IPS DF 6.9 (cell line): ENCODE data around the gene SASH1.

Experiments
- DNase-seq: peaks from one replicate; pipeline ENCODE4 v3.0.0-alpha.2; 2013; ENCODE audit warnings: low read depth, low spot score
- H3K27ac ChIP-seq: one replicate; pipeline ENCODE4 v1.5.1; 2013; ENCODE audit warnings: low read length, control low read depth
- H3K27me3 ChIP-seq: 2 replicates; pipeline ENCODE4 v1.6.1; 2013; ENCODE audit warnings: mild to moderate bottlenecking, low read length; ENCODE audit not compliant: control insufficient read depth, insufficient read depth
- H3K36me3 ChIP-seq: 2 replicates; pipeline ENCODE4 v1.6.1; 2013; ENCODE audit warnings: low read length; ENCODE audit not compliant: control insufficient read depth, insufficient read depth
- H3K4me1 ChIP-seq: 2 replicates; pipeline ENCODE4 v1.6.1; 2013; ENCODE audit warnings: low read length; ENCODE audit not compliant: control insufficient read depth, insufficient read depth
- H3K4me3 ChIP-seq: 2 replicates; pipeline ENCODE4 v1.5.1; 2013; ENCODE audit warnings: mild to moderate bottlenecking, low read length
- H3K9me3 ChIP-seq: 2 replicates; pipeline ENCODE4 v1.6.1; 2013; ENCODE audit warnings: low read length, inconsistent platforms; ENCODE audit not compliant: control insufficient read depth, insufficient read depth
- WGBS: extraction: QIAGEN DNeasy Blood & Tissue Kit; methylation state at CpG from one replicate; pipeline ENCODE4 v1.1.7; 2013; ENCODE audit warnings: mixed read lengths, missing lambda C conversion rate; ENCODE audit not compliant: insufficient read length, insufficient coverage; 5-methylcytosine and 5-hydroxymethylcytosine counted together

SASH1 gene

GRCh38 chr6:148525453-148525852 lies 182.8 kb downstream of the SASH1 start:
- no CpG with 5 or more reads among the region's 4 CpGs for WGBS
- Histone ChIP-seq H3K36me3 (peaks cover under 1% of the 10 kb centered on the region; the same call in 1 of the 2 replicates), H3K27ac (no peak overlapping the region), H3K27me3 (no peaks in the 10 kb centered on the region), H3K9me3 (no peaks in the 10 kb centered on the region), H3K4me3 (no peak overlapping the region), H3K4me1 (no peaks in the 10 kb centered on the region)
- DNase-seq, result no peak

DNA sequence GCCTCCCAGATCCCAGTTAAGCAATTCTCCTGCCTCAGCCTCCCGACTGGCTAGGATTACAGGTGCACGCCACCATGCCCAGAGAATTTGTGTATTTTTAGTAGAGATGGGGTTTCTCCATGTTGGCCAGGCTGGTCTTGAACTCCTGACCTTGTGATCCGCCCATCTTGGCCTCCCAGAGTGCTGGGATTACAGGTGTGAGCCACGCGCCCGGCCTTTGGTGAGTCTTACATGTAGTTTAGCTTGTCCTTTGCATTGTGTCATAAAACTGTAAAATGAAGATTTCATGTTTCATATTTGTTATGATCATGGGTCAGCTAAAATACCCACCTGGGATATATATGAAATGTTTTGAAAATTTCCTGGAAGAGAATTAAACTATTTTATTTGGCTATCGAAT lies 183.5 kb downstream of the SASH1 start:
- H3K4me1 ChIP-seq, result no peaks in the 10 kb centered on the region
- WGBS, result no CpG with 5 or more reads among the region's 7 CpGs

GRCh38 chr6:148528292-148528691 lies 185.7 kb downstream of the SASH1 start:
- no peak overlapping the region for H3K27ac ChIP-seq
- H3K4me3 ChIP-seq, result no peak overlapping the region
- H3K9me3 ChIP-seq, result no peaks in the 10 kb centered on the region
- no CpG with 5 or more reads among the region's 5 CpGs for WGBS
- no peaks in the 10 kb centered on the region for H3K4me1 ChIP-seq
- peaks cover 2% of the 10 kb centered on the region; the same call in 1 of the 2 replicates for H3K36me3 ChIP-seq
- no peak for DNase-seq
- H3K27me3 ChIP-seq, result no peaks in the 10 kb centered on the region

More for the DNA sequence above, 183.5 kb downstream of the SASH1 start:
- Histone ChIP-seq H3K9me3 (no peaks in the 10 kb centered on the region), H3K36me3 (no peaks in the 10 kb centered on the region; the same call in 1 of the 2 replicates), H3K27ac (no peak overlapping the region), H3K27me3 (no peaks in the 10 kb centered on the region), H3K4me3 (no peak overlapping the region)
- no peak for DNase-seq

DNA sequence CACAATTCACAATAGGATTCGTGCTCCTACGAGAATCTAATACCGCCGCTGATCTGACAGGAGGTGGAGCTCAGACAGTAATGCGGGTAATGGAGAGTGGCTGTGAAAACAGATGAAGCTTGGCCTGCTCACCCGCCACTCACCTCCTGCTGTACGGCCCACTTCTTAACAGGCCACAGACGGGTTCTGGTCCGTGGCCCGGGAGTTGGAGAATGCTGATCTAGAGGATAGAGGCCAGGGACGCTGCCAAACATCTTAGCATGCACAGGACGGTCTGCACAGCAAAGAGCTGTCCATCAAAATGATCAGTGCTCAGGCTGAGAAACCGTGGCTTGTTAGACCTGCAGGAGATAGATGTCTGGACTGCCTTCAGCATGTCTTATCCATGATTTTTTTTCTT lies 186.4 kb downstream of the SASH1 start:
- WGBS, result no CpG with 5 or more reads among the region's 13 CpGs
- DNase-seq, result no peak
- Histone ChIP-seq H3K36me3 (peaks cover 2% of the 10 kb centered on the region; the same call in 1 of the 2 replicates), H3K27ac (no peak overlapping the region), H3K27me3 (no peaks in the 10 kb centered on the region), H3K4me3 (no peak overlapping the region), H3K4me1 (no peaks in the 10 kb centered on the region), H3K9me3 (no peaks in the 10 kb centered on the region)

DNA sequence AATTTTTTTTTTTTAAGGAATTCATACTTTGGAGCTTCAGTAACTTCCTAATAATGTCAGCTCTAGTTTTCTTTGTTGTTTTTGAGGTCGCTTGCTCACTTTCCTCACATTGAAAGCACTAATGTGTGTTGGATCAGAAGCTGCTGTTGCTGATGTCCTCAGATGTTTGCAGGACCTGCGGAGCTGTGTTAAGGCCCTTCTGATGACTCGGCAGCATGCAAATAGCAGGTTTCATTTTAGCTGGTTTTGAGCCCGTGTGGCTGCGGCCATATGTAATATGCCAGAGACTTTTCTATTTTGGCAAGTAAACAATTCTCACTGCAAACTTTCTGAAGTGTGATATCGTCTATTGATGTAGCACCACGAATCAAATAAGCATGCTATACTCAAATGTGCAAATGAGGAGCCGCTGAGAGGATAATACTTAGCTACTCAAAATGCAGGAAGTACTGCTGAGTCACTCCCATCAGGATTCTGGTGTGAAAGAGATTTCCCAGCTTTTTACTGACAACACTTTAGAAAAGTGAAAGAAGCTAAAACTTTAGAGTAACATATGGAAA lies 187.8 kb downstream of the SASH1 start:
- no peaks in the 10 kb centered on the region for H3K27me3 ChIP-seq
- H3K4me3 ChIP-seq, result no peak overlapping the region
- WGBS, result no CpG with 5 or more reads among the region's 8 CpGs
- no peaks in the 10 kb centered on the region for H3K9me3 ChIP-seq
- peaks cover 8% of the 10 kb centered on the region; the same call in 1 of the 2 replicates for H3K36me3 ChIP-seq
- H3K4me1 ChIP-seq, result no peaks in the 10 kb centered on the region
- DNase-seq, result no peak
- no peak overlapping the region for H3K27ac ChIP-seq

DNA sequence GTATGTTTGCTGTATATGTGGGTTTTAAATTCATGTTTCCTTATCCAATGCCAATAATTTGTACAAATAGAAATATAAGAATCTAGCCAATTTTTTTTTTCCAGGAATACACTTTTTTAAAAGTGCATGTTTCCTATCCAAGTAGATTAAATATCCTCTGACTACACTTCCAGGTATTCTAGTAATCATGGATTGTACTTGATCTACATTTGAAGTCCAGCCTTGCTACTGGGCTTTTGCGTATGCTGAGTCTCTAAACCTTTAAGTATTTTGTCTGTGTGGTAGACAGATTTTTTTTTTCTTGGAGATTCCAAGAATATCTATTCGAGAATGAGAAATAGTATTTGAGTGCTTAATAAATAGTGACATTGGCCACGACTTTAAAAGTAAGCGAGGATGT lies 188.3 kb downstream of the SASH1 start:
- Histone ChIP-seq H3K4me1 (no peaks in the 10 kb centered on the region), H3K9me3 (no peaks in the 10 kb centered on the region), H3K36me3 (peaks cover 8% of the 10 kb centered on the region; the same call in 1 of the 2 replicates), H3K4me3 (no peak overlapping the region), H3K27me3 (no peaks in the 10 kb centered on the region), H3K27ac (no peak overlapping the region)
- no peak for DNase-seq
- WGBS, result 100% methylated on average over 3 of the region's 4 CpGs

DNA sequence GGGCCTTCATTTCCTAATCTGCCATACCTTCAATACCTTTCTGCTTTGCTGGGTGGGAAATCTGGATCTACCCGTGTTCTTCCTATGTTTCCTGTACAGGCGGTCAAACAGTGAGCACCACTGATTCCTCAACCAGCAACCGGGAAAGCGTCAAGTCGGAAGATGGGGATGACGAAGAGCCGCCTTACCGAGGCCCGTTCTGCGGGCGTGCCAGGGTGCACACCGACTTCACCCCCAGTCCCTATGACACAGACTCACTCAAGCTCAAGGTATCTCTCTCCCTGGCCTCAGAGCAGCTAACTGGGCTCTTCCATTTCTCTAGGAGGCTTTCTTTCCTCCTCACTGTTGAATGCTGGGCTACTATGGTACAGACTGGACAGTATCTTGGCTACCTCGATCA lies 190.1 kb downstream of the SASH1 start:
- Histone ChIP-seq H3K36me3 (peaks cover 8% of the 10 kb centered on the region; the same call in 1 of the 2 replicates), H3K27me3 (no peaks in the 10 kb centered on the region), H3K4me1 (no peaks in the 10 kb centered on the region), H3K4me3 (no peak overlapping the region), H3K9me3 (no peaks in the 10 kb centered on the region), H3K27ac (no peak overlapping the region)
- no CpG with 5 or more reads among the region's 13 CpGs for WGBS
- DNase-seq, result no peak

DNA sequence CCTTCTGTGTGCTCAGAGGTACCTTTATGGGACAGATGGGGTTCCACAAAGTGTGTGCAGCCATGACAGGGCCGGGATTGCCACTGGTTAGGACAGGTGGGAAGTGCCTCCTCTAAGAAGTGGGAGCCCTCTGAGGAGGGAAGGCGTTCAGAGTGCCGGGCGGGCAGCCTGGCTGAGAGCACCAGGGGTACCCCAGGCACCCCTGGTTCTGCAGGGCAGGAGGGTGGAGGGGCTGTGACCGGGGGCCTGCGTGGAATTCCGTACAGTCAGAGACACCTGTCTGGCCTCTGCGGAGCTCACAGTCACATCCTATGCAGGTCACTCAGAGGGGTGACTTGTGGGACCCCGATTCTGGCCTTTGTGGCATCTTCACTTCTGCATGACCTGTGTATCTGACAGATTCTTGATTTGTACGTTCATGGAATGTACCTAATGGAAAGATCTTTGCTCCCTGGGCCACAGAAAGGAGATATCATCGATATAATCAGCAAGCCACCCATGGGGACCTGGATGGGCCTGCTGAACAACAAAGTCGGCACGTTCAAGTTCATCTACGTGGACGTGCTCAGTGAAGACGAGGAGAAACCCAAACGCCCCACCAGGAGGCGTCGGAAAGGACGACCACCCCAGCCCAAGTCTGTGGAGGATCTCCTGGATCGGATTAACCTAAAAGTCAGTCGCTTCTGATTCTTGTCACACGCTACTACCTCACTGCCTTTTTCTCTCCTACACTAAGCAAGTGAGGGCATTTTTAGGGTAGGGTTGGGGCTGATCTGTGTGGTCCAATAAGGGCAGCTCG lies 190.9 kb downstream of the SASH1 start:
- no CpG with 5 or more reads among the region's 24 CpGs for WGBS
- H3K27ac ChIP-seq, result no peak overlapping the region
- no peak for DNase-seq

GRCh38 chr6:148534871-148535270 lies 192.2 kb downstream of the SASH1 start:
- Histone ChIP-seq H3K27ac (no peak overlapping the region), H3K4me3 (no peak overlapping the region), H3K9me3 (no peaks in the 10 kb centered on the region), H3K4me1 (no peaks in the 10 kb centered on the region), H3K27me3 (no peaks in the 10 kb centered on the region), H3K36me3 (peaks cover 8% of the 10 kb centered on the region; the same call in 1 of the 2 replicates)
- no CpG with 5 or more reads among the region's 6 CpGs for WGBS
- no peak for DNase-seq

More for the DNA sequence above, 190.9 kb downstream of the SASH1 start:
- Histone ChIP-seq H3K27me3 (no peaks in the 10 kb centered on the region), H3K9me3 (no peaks in the 10 kb centered on the region), H3K4me1 (no peaks in the 10 kb centered on the region), H3K36me3 (peaks cover 8% of the 10 kb centered on the region; the same call in 1 of the 2 replicates), H3K4me3 (no peak overlapping the region)

- H3K36me3 ChIP-seq, result peaks cover 8% of the 10 kb centered on the region; the same call in 1 of the 2 replicates
- WGBS, result no CpG with 5 or more reads among the region's 7 CpGs
- no peak overlapping the region for H3K4me3 ChIP-seq
- no peak for DNase-seq
- no peaks in the 10 kb centered on the region for H3K27me3 ChIP-seq
- H3K27ac ChIP-seq, result no peak overlapping the region
- H3K4me1 ChIP-seq, result no peaks in the 10 kb centered on the region
- H3K9me3 ChIP-seq, result no peaks in the 10 kb centered on the region
Observed at GRCh38 chr6:148535381-148535780, 192.7 kb downstream of the SASH1 start.
